Psoas muscle (tissue), 8 donors: ENCODE results near the gene TNIK. TPM values are rescaled to one million over a fixed set of nuclear protein-coding genes. Genes with fewer than 3 reads are reported as not detected.

Source experiments
- ATAC-seq, 4 donors: fragments of 200-7000 bp; cut with Tn5 transposase; one replicate each; pipeline ENCODE4 v1.9.1; 2020; ENCODE audit warnings: moderate library complexity in 3 of 4, mild to moderate bottlenecking in 2 of 4
- DNase-seq, 2 donors: peaks; one replicate each; pipeline ENCODE4 v3.0.0-alpha.2; 2020
- H3K27ac ChIP-seq: fragments of 200-600 bp; one replicate; pipeline ENCODE4 v1.8.0; 2022
- H3K27me3 ChIP-seq, 3 donors: fragments of 200-600 bp in 1 of 3; one replicate each; pipeline versions ENCODE4 v1.6.1 to v1.8.0; 2013 to 2022; ENCODE audit warnings: low read length in 2 of 3, mild to moderate bottlenecking in 2 of 3, moderate library complexity in 1 of 3; ENCODE audit not compliant: insufficient read depth in 3 of 3
- H3K36me3 ChIP-seq, 2 donors: fragments of 200-600 bp in 1 of 2; one replicate each; pipeline versions ENCODE4 v1.6.1 to v1.8.0; 2013 to 2022; ENCODE audit warnings: low read depth in 1 of 2, mild to moderate bottlenecking in 1 of 2, moderate library complexity in 1 of 2; ENCODE audit not compliant: insufficient read depth in 1 of 2
- H3K4me1 ChIP-seq: fragments of 200-600 bp; one replicate; pipeline ENCODE4 v1.8.0; 2022
- H3K4me3 ChIP-seq: fragments of 200-600 bp; one replicate; pipeline ENCODE4 v1.8.0; 2022; ENCODE audit warnings: mild to moderate bottlenecking
- H3K9me3 ChIP-seq: fragments of 200-600 bp; one replicate; pipeline ENCODE4 v1.8.0; 2022
- WGBS, 3 donors: extraction: QIAGEN DNeasy Blood & Tissue Kit; methylation state at CpG; one replicate each; pipeline versions ENCODE4 v1.1.6 to v1.1.7; 2013; 5-methylcytosine and 5-hydroxymethylcytosine counted together
- intact Hi-C, 2 donors: fragments of 100-400 bp; cut with DNase I; formaldehyde crosslinking; loops; one replicate each; pipeline versions ENCODE4 v1.11.0 to v1.14.2; 2022
- polyA plus RNA-seq, 3 donors: library from polyadenylated mRNA; stranded (reverse); fragments of 200-250 nt; gene quantifications; one replicate each; pipeline ENCODE4 v1.2.3, GENCODE V29; 2013
- total RNA-seq, 4 donors: library from RNA; stranded (reverse); fragmentation: NEBNext Ultra II Directional in 2 of 4; extraction: Animal tissue kit (Norgen Biotek cat#: 25700) in 2 of 4; gene quantifications; one replicate each; pipeline versions ENCODE4 v1.2.1 to v1.2.4, GENCODE V29; 2021 to 2023
- TF ChIP-seq, protein P1 (sequence below): fragments of 200-600 bp; IDR thresholded peaks from one replicate; pipeline ENCODE4 v1.8.0; 2022; ENCODE audit warnings: antibody characterized with exemption
- donor health status: healthy with polysubstance abuse.
- donor health status: DM: no; HTN: no; CAD: no; lungs with moderate emphysema.
- donor health status: Bipolar disorder and iron deficiency.
- donor health status: healthy.
- donor health status: DM: yes; HTN: yes; CAD: no.
- donor health status: DM: no; HTN: no; CAD: no.
- donor health status: DM: no; HTN: no; CAD: no.
- donor health status: DM: yes; HTN: yes; CAD: no.

TNIK gene
- total and polyA plus RNA-seq, 7 donors = 9.9 to 32.4 (median 12.5) TPM

DNA sequence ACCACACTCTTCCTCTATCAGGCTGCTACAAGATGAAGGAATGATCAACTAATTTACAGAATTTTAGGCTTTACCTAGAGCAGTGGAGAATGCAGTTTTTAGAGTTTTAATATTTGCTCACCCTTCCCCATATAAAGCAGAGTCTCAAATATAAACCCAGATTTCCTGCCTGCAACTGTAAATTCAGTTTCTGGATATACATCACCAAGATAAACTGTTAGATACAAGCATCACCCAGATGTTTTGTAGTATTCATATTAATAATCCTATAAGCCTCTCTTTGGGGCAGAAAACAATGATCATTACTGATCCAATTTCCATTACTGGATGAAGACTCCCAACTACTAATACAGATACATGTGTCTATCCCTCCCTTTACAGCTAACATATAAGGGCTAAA, 205.9 kb downstream of the TNIK start:
- Histone ChIP-seq H3K36me3 (no peaks in the 10 kb centered on the region), H3K4me3 (no peak overlapping the region), H3K27me3 (no peaks in the 10 kb centered on the region), H3K27ac (no peak overlapping the region), H3K9me3 (no peaks in the 10 kb centered on the region), H3K4me1 (peaks cover 25% of the 10 kb centered on the region)
- no peak for ATAC-seq
- no peak for DNase-seq
- intact Hi-C loops = loop anchor here in 1 of 2 donors (5.0 kb wide), 1 partner anchor 67 kb away; no protein-coding TSS in a partner anchor
- TF ChIP-seq, protein P1, sequence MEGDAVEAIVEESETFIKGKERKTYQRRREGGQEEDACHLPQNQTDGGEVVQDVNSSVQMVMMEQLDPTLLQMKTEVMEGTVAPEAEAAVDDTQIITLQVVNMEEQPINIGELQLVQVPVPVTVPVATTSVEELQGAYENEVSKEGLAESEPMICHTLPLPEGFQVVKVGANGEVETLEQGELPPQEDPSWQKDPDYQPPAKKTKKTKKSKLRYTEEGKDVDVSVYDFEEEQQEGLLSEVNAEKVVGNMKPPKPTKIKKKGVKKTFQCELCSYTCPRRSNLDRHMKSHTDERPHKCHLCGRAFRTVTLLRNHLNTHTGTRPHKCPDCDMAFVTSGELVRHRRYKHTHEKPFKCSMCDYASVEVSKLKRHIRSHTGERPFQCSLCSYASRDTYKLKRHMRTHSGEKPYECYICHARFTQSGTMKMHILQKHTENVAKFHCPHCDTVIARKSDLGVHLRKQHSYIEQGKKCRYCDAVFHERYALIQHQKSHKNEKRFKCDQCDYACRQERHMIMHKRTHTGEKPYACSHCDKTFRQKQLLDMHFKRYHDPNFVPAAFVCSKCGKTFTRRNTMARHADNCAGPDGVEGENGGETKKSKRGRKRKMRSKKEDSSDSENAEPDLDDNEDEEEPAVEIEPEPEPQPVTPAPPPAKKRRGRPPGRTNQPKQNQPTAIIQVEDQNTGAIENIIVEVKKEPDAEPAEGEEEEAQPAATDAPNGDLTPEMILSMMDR = no peak

DNA sequence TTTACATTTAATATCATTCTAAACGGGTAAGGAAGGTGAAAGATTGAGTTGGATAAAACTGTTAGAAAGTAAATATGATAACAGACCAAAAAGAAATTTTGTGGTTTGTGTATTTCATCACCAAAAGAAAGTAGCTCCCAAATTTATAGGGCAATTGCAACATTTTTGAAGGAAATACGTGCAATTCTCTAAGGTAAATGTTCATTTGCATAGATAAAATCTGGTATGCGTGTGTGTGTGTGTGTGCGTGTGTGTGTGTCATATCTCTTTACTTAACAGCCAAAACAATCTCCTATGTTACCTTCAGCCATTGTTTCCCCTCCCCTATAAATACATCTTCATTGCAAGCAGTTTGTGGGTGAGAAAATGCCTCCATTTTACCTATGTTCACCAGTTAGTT, 208.4 kb downstream of the TNIK start:
- H3K36me3 ChIP-seq = no peaks in the 10 kb centered on the region
- no peak overlapping the region for H3K4me3 ChIP-seq
- 90 to 93% (median 90%) methylated on average over 4 of the region's 4 CpGs for WGBS, 3 donors
- ATAC-seq = no peak
- no peaks in the 10 kb centered on the region for H3K27me3 ChIP-seq
- intact Hi-C loops = loop anchor here in 1 of 2 donors (5.0 kb wide), 1 partner anchor 65 kb away; no protein-coding TSS in a partner anchor
- H3K27ac ChIP-seq = no peak overlapping the region
- peaks cover 14% of the 10 kb centered on the region for H3K4me1 ChIP-seq
- TF ChIP-seq, protein P1 = no peak
- no peak for DNase-seq
- no peaks in the 10 kb centered on the region for H3K9me3 ChIP-seq

DNA sequence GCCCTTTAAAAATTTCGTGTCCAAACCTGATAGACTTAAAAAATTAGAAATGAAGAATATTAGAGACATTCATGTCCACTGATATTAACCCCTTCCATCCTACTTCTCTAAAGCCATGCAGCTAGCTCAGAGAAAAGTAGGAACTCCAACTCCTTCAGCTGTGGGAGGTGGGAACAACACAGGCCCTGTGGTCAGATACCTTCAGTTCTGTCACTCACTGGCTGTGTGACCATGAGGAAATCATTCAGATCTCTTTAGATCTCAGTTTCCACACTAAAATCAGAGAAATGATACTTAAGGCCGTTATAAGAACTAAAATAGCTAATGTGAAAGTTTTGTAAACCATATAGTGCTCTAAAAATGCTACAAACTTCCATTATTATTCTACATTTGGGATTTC, 209.8 kb downstream of the TNIK start:
- no peaks in the 10 kb centered on the region for H3K9me3 ChIP-seq
- TF ChIP-seq, protein P1 = no peak
- H3K4me3 ChIP-seq = no peak overlapping the region
- no peak overlapping the region for H3K27ac ChIP-seq
- DNase-seq = no peak
- 85 to 88% (median 85%) methylated on average over 2 of the region's 2 CpGs for WGBS, 3 donors
- no peaks in the 10 kb centered on the region for H3K36me3 ChIP-seq
- H3K4me1 ChIP-seq = peaks cover 11% of the 10 kb centered on the region
- H3K27me3 ChIP-seq = no peaks in the 10 kb centered on the region
- intact Hi-C loops = loop anchor here in 1 of 2 donors (5.0 kb wide), 1 partner anchor 63 kb away; no protein-coding TSS in a partner anchor
- no peak for ATAC-seq

DNA sequence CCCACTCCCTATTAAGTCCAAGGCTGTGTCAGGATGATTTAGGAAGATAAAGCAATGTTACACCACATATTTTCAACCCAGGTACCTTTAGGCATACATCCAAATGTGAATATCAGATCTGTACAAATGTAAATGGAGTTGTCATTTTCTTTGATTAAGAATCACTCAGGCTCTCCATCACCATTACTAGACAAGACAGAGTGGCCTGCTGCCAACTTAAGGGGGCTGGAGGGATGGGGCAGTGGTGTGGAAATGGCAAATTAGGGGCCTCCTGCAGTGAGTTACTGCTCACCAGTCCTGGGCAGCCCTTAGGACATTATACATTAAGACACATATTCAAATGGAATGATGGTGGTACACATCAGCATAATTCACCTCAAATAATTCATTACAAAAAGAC, 211.0 kb downstream of the TNIK start:
- H3K4me1 ChIP-seq = peaks cover 11% of the 10 kb centered on the region
- TF ChIP-seq, protein P1 = no peak
- no peak overlapping the region for H3K27ac ChIP-seq
- DNase-seq = no peak
- no peaks in the 10 kb centered on the region for H3K27me3 ChIP-seq
- ATAC-seq = no peak
- no peaks in the 10 kb centered on the region for H3K36me3 ChIP-seq
- intact Hi-C loops = no loop called here
- no peak overlapping the region for H3K4me3 ChIP-seq
- no peaks in the 10 kb centered on the region for H3K9me3 ChIP-seq

DNA sequence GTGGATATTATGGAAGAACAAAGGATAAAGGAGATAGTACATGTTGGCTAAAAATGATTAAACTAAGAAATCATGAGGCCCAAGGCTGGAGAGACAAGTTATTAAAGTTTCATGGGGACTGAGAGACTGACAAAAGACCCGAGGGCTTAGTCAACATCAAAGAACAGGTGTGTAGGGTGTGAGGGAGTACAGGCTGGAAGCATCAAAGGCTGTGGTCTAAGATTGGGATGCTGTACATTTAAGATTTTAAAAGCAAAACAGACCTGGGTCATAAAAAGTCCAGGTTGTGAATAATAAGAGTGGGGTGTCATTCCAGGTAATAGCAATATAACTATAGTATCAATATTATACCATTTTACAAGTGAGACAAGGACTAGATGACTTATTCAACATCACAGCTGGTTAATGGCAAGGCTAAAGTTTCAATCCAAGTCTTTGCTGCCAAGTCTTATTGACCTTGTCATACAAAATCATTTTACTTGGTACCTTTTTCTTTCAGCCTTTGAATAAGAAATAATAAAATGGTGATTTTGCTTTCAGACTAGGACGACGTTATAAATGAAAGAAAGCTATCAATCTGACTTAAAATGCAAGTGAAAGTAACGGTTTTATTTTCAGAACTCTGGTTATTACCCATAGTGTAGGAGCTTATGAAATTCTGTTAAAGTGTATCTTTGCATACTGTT, 211.6 kb downstream of the TNIK start:
- 42 to 70% (median 52%) methylated on average over 4 of the region's 4 CpGs for WGBS, 3 donors
- no peak for DNase-seq
- H3K27me3 ChIP-seq = no peaks in the 10 kb centered on the region
- intact Hi-C loops = no loop called here
- H3K36me3 ChIP-seq = no peaks in the 10 kb centered on the region
- no peaks in the 10 kb centered on the region for H3K9me3 ChIP-seq
- no peak overlapping the region for H3K4me3 ChIP-seq
- H3K4me1 ChIP-seq = peaks cover 11% of the 10 kb centered on the region
- ATAC-seq = no peak
- no peak overlapping the region for H3K27ac ChIP-seq
- TF ChIP-seq, protein P1 = no peak
